NK-92 (cell line): ENCODE data around the gene RARRES1.

Experiments used
- DNase-seq: peaks from one replicate; lab custom pipeline; 2025; ENCODE audit not compliant: unreplicated experiment; lab: John Stamatoyannopoulos, UW

The RARRES1 gene

GRCh38 chr3:158766364-158766763 is 34.1 kb upstream of the RARRES1 start:
- no peak for DNase-seq

GRCh38 chr3:158765518-158766205 is 33.4 kb upstream of the RARRES1 start:
- no peak for DNase-seq

GRCh38 chr3:158763421-158763820 is 31.2 kb upstream of the RARRES1 start:
- no peak for DNase-seq

- DNase-seq, result no peak
These were observed 30.4 kb upstream of the RARRES1 start for GRCh38 chr3:158762701-158763100.

GRCh38 chr3:158761350-158761749 is 29.1 kb upstream of the RARRES1 start:
- no peak for DNase-seq

- DNase-seq, result no peak
These were observed 23.2 kb upstream of the RARRES1 start for GRCh38 chr3:158755421-158755820.

GRCh38 chr3:158753854-158754253 is 21.6 kb upstream of the RARRES1 start:
- DNase-seq, result no peak

- no peak for DNase-seq
These were observed 19.1 kb upstream of the RARRES1 start for GRCh38 chr3:158751316-158751715.

- no peak for DNase-seq
These were observed 17.8 kb upstream of the RARRES1 start for GRCh38 chr3:158750016-158750415.

GRCh38 chr3:158749526-158749925 is 17.3 kb upstream of the RARRES1 start:
- no peak for DNase-seq

GRCh38 chr3:158748237-158748828 is 16.1 kb upstream of the RARRES1 start:
- no peak for DNase-seq

- no peak for DNase-seq
These were observed 15.2 kb upstream of the RARRES1 start for GRCh38 chr3:158747417-158747816.

- no peak for DNase-seq
These were observed 13.3 kb upstream of the RARRES1 start for GRCh38 chr3:158745551-158745950.

- DNase-seq, result no peak
These were observed 12.5 kb upstream of the RARRES1 start for GRCh38 chr3:158744567-158745288.

- no peak for DNase-seq
These were observed 11.7 kb upstream of the RARRES1 start for GRCh38 chr3:158743664-158744566.

- DNase-seq, result no peak
These were observed 10.8 kb upstream of the RARRES1 start for GRCh38 chr3:158742871-158743663.

GRCh38 chr3:158739661-158740060 is 7.4 kb upstream of the RARRES1 start:
- no peak for DNase-seq

GRCh38 chr3:158739078-158739477 is 6.8 kb upstream of the RARRES1 start:
- DNase-seq, result no peak

GRCh38 chr3:158738653-158739052 is 6.4 kb upstream of the RARRES1 start:
- no peak for DNase-seq

GRCh38 chr3:158737976-158738615 is 5.8 kb upstream of the RARRES1 start:
- no peak for DNase-seq
